Measurements from ENCODE around the gene CSE1L. TPM values are rescaled to one million over a fixed set of nuclear protein-coding genes. Genes with fewer than 3 reads are reported as not detected.

The CSE1L gene
- total RNA-seq = 124 and 132 TPM in 2 replicates

GRCh38 chr20:49046087-49046900 lies at the start of gene CSE1L:
Gene CSE1L (plus strand): TSS chr20:49046312. CDS start chr20:49058464, 12,152 bp downstream.

Other genes with a start within 250 kb of the CSE1L start
- gene PREX1, start 218.3 kb upstream of the CSE1L start, total RNA-seq = 17.3 and 20.0 TPM in 2 replicates
- gene ARFGEF2, start 124.6 kb upstream of the CSE1L start, total RNA-seq = 22.2 and 24.3 TPM in 2 replicates
- 60.4 and 60.5 TPM in 2 replicates for gene STAU1, start 142.0 kb downstream of the CSE1L start, total RNA-seq
- gene DDX27, start 173.1 kb downstream of the CSE1L start, total RNA-seq = 23.1 and 23.7 TPM in 2 replicates
- 18.1 and 18.5 TPM in 2 replicates for gene ZNFX1, start 231.7 kb downstream of the CSE1L start, total RNA-seq